Right lobe of liver (tissue), 6 donors: ENCODE results near the gene RBM3. TPM values are rescaled to one million over a fixed set of nuclear protein-coding genes. Genes with fewer than 3 reads are reported as not detected.
"Not testable (repeated sequence)": the region's sequence is repeated elsewhere in the genome, so short reads cannot be mapped to it uniquely, and the experiment has no call there.

Source experiments
- ATAC-seq, 4 donors: fragments of 200-7000 bp; cut with Tn5 transposase; one replicate each; pipeline ENCODE4 v1.9.1; 2020; ENCODE audit warnings: mild to moderate bottlenecking in 4 of 4, moderate library complexity in 4 of 4
- DNase-seq, 3 donors: peaks; one replicate each; pipeline ENCODE4 v3.0.0-alpha.2; 2020
- H3K27ac ChIP-seq, 3 donors: fragments of 200-600 bp; one replicate each; pipeline ENCODE4 v1.8.0; 2022
- H3K27me3 ChIP-seq, 2 donors: fragments of 200-600 bp; one replicate each; pipeline ENCODE4 v1.8.0; 2022
- H3K36me3 ChIP-seq, 4 donors: fragments of 200-600 bp; sonication (generic) in 1 of 4; one replicate each; pipeline versions ENCODE4 v1.5.1 to v1.8.0; 2017 to 2022; ENCODE audit warnings: control low read depth in 1 of 4
- H3K4me1 ChIP-seq, 4 donors: fragments of 200-600 bp; sonication (generic) in 1 of 4; one replicate each; pipeline versions ENCODE4 v1.5.1 to v1.8.0; 2017 to 2022; ENCODE audit warnings: control low read depth in 1 of 4
- H3K4me3 ChIP-seq, 3 donors: fragments of 200-600 bp; one replicate each; pipeline ENCODE4 v1.8.0; 2022
- H3K9me3 ChIP-seq, 4 donors: fragments of 200-600 bp; sonication (generic) in 1 of 4; one replicate each; pipeline versions ENCODE4 v1.5.1 to v1.8.0; 2017 to 2022; ENCODE audit warnings: control low read depth in 1 of 4
- POLR2A ChIP-seq: fragments of 450-650 bp; IDR thresholded peaks from one replicate; pipeline ENCODE4 v1.6.1; 2017; ENCODE audit warnings: antibody characterized with exemption, mild to moderate bottlenecking
- WGBS: methylation state at CpG from one replicate; pipeline ENCODE4 v1.1.6; 2018; ENCODE audit warnings: low coverage, low lambda C conversion rate; ENCODE audit not compliant: insufficient coverage; ENCODE audit errors: missing lambda C conversion rate; 5-methylcytosine and 5-hydroxymethylcytosine counted together
- intact Hi-C, 2 donors: fragments of 100-400 bp; cut with DNase I; formaldehyde crosslinking; loops; one replicate each; pipeline versions ENCODE4 v1.11.2 to v1.14.1; 2022
- total RNA-seq, 6 experiments: library from RNA; depleted of rRNA in 2 of 6; stranded (reverse); fragments of >200 nt in 2 of 6; fragmentation: NEBNext Ultra II Directional in 3 of 6; extraction: Animal tissue kit (Norgen Biotek cat#: 25700) in 3 of 6; gene quantifications; one replicate each; pipeline versions ENCODE4 v1.1.0 to v1.2.4, GENCODE V29; 2016 to 2023
- TF ChIP-seq, protein P1 (sequence below), 4 donors: fragments of 200-600 bp in 3 of 4; fragments of 450-650 bp in 1 of 4; IDR thresholded peaks; one replicate each; pipeline versions ENCODE4 v1.5.1 to v1.8.0; 2016 to 2022; ENCODE audit warnings: antibody characterized with exemption in 4 of 4, mild to moderate bottlenecking in 2 of 4
- donor health status: DM: no; HTN: yes; CAD: no.
- donor health status: DM: no; HTN: no; CAD: no.
- donor health status: DM: no; HTN: no; CAD: no.
- donor health status: DM: no; HTN: yes; CAD: no.
- donor health status: DM: no; HTN: yes; CAD: no.

Gene RBM3
- total RNA-seq, 6 experiments from 2014 or later, result 14.7 to 69.0 (median 57.7) TPM

DNA sequence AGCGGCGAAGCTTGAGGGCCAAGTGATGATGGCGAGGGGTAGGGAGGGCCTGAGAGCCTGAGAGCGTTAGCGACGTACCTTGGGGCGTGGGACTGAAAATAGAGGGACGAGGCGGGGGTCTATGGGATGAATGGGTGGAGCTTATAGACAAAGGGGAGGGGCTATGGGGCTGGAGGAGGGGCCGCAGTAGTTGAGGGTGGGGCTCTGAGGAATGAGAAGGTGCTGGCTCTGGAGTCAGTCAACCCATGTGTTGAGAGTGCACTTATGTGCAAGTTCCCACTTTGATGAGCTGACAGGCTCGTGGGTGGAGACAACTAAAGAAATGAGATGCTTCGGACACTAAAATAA lies 34.3 kb upstream of the RBM3 start:
- peaks cover 0 to 5% (median 0%) of the 10 kb centered on the region in 4 donors for H3K36me3 ChIP-seq
- no peaks in the 10 kb centered on the region for H3K9me3 ChIP-seq
- WGBS, result 34% methylated on average over 11 of the region's 12 CpGs
- peak overlapping the region; percentile 65 to 84 (median 73) for H3K27ac ChIP-seq
- TF ChIP-seq, protein P1, sequence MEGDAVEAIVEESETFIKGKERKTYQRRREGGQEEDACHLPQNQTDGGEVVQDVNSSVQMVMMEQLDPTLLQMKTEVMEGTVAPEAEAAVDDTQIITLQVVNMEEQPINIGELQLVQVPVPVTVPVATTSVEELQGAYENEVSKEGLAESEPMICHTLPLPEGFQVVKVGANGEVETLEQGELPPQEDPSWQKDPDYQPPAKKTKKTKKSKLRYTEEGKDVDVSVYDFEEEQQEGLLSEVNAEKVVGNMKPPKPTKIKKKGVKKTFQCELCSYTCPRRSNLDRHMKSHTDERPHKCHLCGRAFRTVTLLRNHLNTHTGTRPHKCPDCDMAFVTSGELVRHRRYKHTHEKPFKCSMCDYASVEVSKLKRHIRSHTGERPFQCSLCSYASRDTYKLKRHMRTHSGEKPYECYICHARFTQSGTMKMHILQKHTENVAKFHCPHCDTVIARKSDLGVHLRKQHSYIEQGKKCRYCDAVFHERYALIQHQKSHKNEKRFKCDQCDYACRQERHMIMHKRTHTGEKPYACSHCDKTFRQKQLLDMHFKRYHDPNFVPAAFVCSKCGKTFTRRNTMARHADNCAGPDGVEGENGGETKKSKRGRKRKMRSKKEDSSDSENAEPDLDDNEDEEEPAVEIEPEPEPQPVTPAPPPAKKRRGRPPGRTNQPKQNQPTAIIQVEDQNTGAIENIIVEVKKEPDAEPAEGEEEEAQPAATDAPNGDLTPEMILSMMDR (IDR thresholded peaks at IDR 0.05), result no peak
- TF ChIP-seq POLR2A, result no peak
- no peaks in the 10 kb centered on the region for H3K27me3 ChIP-seq
- H3K4me3 ChIP-seq, result peak overlapping the region; percentile 53 to 72 (median 69)
- intact Hi-C loops, result no loop called here
- DNase-seq (no peak), ATAC-seq (peak; percentile 47 to 65 (median 54))
- H3K4me1 ChIP-seq, result peaks cover 0 to 4% (median 0%) of the 10 kb centered on the region in 4 donors

DNA sequence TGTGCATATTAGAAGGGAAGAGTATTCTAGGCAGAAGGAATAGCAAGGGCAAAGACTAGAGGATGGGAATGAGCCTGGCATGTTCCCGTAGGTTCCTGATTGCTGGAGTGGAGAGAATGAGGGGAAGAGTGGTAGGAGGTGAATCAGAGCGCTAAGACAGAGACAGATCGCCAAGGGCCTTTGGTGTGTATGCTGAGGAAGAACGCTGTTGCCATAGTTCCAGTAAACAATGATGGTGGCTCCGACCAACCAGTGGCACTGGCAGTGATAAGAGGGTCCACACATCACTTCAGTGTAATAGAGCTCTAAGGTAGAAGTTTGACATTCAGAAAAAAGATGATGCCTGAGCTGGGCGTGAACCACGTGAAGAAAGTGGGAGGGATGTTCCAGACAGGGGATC lies 33.8 kb upstream of the RBM3 start:
- H3K4me1 ChIP-seq, result peaks cover 0 to 4% (median 0%) of the 10 kb centered on the region in 4 donors
- H3K4me3 ChIP-seq, result peak overlapping the region in 1 of 3 donors; percentile 69
- ATAC-seq (no peak), DNase-seq (no peak)
- 84% methylated on average over 4 of the region's 7 CpGs for WGBS
- TF ChIP-seq POLR2A, result no peak
- TF ChIP-seq, protein P1 (IDR thresholded peaks at IDR 0.05), result no peak
- intact Hi-C loops, result no loop called here
- no peaks in the 10 kb centered on the region for H3K27me3 ChIP-seq
- H3K9me3 ChIP-seq, result no peaks in the 10 kb centered on the region
- H3K27ac ChIP-seq, result peak overlapping the region in 1 of 3 donors; percentile 73
- H3K36me3 ChIP-seq, result peaks cover 0 to 5% (median 0%) of the 10 kb centered on the region in 4 donors

DNA sequence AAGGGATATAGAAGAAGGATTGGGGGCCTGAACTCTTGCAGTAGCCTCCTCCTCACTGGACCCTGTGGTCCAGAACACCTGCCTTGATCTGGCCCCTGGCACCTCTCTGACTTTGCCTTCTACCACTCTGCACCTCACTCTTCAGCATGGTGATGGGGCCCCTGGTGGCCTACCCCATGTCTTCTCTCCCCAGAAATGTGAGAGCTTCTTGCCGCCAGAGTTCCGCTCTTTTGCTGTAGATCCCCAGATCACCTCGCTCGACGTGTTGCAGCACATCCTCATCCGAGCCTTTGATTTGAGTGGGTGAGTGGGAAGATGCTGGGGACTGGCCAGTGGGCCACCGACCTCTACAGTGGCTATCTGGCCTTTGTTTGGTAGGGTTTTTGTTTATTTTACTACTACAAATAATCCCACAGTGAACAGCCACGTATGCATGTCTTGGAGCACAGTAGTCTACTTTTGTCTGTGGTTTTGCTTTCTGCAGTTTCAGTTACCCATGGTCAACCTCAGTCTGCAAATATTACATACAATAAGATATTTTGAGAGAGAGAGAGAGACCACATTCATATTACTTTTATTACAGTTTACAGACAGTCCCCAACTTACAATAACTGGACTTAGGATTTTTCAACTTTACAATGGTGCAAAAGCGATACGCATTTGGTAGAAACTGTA lies 33.0 kb upstream of the RBM3 start:
- H3K27me3 ChIP-seq, result no peaks in the 10 kb centered on the region
- peaks cover 0 to 4% (median 0%) of the 10 kb centered on the region in 4 donors for H3K4me1 ChIP-seq
- DNase-seq (no peak), ATAC-seq (no peak)
- H3K9me3 ChIP-seq, result no peaks in the 10 kb centered on the region
- no peak for TF ChIP-seq POLR2A
- TF ChIP-seq, protein P1 (IDR thresholded peaks at IDR 0.05), result no peak
- 46% methylated on average over 5 of the region's 10 CpGs for WGBS
- H3K36me3 ChIP-seq, result peaks cover 0 to 5% (median 0%) of the 10 kb centered on the region in 4 donors
- no peak overlapping the region for H3K27ac ChIP-seq
- no peak overlapping the region for H3K4me3 ChIP-seq
- intact Hi-C loops, result no loop called here

DNA sequence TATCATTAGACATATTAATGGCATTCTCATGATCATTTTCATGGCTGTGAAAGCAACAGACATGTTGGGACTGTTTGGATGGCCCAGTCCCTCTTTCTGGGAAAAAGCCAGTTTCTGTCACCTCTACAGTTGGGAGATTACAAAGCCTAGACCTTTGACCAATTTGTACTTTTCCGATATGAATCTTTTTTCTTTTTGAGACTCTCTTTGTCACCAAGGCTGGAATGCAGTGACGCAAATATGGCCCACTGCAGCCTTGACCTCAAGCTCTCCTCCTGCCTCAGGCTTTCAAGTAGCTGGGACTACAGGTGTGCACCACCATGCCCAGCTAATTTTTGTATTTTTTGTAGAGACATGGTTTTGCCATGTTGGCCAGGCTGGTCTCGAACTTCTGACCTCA lies 25.4 kb upstream of the RBM3 start:
- WGBS, result 87% methylated on average over 2 of the region's 3 CpGs
- H3K36me3 ChIP-seq, result peaks cover 0 to 9% (median 0%) of the 10 kb centered on the region in 4 donors

DNA sequence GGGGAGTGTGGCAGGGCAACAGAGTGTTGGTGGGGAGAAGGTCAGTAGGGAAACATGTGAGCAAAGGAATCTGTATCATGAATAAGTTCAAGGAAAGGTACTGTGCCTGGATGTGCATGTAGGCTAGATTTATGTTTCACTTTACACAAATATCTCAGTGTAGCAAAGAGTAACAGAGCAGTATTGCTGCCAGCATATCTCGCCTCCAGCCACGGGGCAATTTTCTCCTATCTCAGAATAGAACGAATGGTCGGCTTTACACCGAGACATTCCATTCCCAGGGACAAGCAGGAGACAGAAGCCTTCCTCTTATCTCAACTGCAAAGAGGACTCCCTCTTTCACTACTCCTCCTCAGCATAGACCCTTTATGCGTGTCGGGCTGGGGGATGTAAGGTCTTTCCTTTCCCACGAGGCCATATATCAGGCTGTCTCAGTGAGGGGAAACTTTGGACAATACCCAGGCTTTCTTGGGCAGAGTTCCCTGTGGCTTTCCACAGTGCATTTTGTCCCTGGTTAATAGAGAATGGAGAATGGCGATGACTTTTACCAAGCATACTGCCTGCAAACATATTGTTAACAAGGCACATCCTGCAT lies 18.5 kb upstream of the RBM3 start:
- H3K27me3 ChIP-seq, intact Hi-C loops, ATAC-seq, H3K4me3 ChIP-seq, H3K4me1 ChIP-seq, H3K9me3 ChIP-seq, DNase-seq, H3K27ac ChIP-seq: not testable (repeated sequence)
- WGBS, result 53% methylated on average over 3 of the region's 9 CpGs
- peaks cover 0 to 13% (median 0%) of the 10 kb centered on the region in 4 donors for H3K36me3 ChIP-seq

More for the DNA sequence above, 25.4 kb upstream of the RBM3 start:
- no peak overlapping the region for H3K27ac ChIP-seq
- TF ChIP-seq, protein P1 (IDR thresholded peaks at IDR 0.05), result no peak
- TF ChIP-seq POLR2A, result no peak
- intact Hi-C loops, result no loop called here
- H3K4me1 ChIP-seq, result no peaks in the 10 kb centered on the region
- DNase-seq, result no peak
- H3K9me3 ChIP-seq, result no peaks in the 10 kb centered on the region
- H3K4me3 ChIP-seq, result no peak overlapping the region
- peak in 1 of 4 donors; percentile 42 for ATAC-seq
- H3K27me3 ChIP-seq, result no peaks in the 10 kb centered on the region
